ENCODE results near the gene DIS3L2.

The DIS3L2 gene

GRCh38 chr2:232085164-232085563 lies 123.7 kb downstream of the DIS3L2 start:
- no peaks in the 10 kb centered on the region for H3F3A ChIP-seq (ENCODE audit: low read depth)
- no peak overlapping the region for H3K4me2 ChIP-seq (ENCODE audit: low read depth, low read length, poor library complexity, severe bottlenecking)
- no peaks in the 10 kb centered on the region for H3K27me3 ChIP-seq (ENCODE audit: insufficient read depth, low read length, poor library complexity, severe bottlenecking)
- no peak overlapping the region for H3K4me3 ChIP-seq (ENCODE audit: low read length, poor library complexity, severe bottlenecking)
- H3K36me3 ChIP-seq (ENCODE audit: insufficient read depth, low read length): peaks cover 17% of the 10 kb centered on the region; the same call in 1 of the 2 replicates
- H3K4me1 ChIP-seq (ENCODE audit: insufficient read depth, low read length, poor library complexity, severe bottlenecking): no peaks in the 10 kb centered on the region
- no peaks in the 10 kb centered on the region for H3K79me2 ChIP-seq (ENCODE audit: insufficient read depth, low read length)
- no peak overlapping the region for H2AFZ ChIP-seq (ENCODE audit: low read length)
- H3K9me2 ChIP-seq (replicated peaks; ENCODE audit: low read depth, low read length): no peaks in the 10 kb centered on the region
- H3K9ac ChIP-seq (ENCODE audit: low read depth, low read length, poor library complexity, severe bottlenecking): no peak overlapping the region
- peaks cover 12% of the 10 kb centered on the region; the same call in 1 of the 2 replicates for H3K9me3 ChIP-seq (ENCODE audit: insufficient read depth, low read depth, low read length)
- no peaks in the 10 kb centered on the region for H4K20me1 ChIP-seq (ENCODE audit: insufficient read depth, low read length, poor library complexity, severe bottlenecking)
- TF ChIP-seq, protein P1, sequence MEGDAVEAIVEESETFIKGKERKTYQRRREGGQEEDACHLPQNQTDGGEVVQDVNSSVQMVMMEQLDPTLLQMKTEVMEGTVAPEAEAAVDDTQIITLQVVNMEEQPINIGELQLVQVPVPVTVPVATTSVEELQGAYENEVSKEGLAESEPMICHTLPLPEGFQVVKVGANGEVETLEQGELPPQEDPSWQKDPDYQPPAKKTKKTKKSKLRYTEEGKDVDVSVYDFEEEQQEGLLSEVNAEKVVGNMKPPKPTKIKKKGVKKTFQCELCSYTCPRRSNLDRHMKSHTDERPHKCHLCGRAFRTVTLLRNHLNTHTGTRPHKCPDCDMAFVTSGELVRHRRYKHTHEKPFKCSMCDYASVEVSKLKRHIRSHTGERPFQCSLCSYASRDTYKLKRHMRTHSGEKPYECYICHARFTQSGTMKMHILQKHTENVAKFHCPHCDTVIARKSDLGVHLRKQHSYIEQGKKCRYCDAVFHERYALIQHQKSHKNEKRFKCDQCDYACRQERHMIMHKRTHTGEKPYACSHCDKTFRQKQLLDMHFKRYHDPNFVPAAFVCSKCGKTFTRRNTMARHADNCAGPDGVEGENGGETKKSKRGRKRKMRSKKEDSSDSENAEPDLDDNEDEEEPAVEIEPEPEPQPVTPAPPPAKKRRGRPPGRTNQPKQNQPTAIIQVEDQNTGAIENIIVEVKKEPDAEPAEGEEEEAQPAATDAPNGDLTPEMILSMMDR (conservative IDR thresholded peaks at IDR 0.05; ENCODE audit: low read length): no peak
- no peak for TF ChIP-seq EZH2phosphoT487 (IDR thresholded peaks at IDR 0.05; ENCODE audit: borderline replicate concordance)

- Histone ChIP-seq H3K9ac (ENCODE audit: low read depth, low read length, poor library complexity, severe bottlenecking) (no peak overlapping the region), H2AFZ (ENCODE audit: low read length) (no peak overlapping the region), H3K4me2 (ENCODE audit: low read depth, low read length, poor library complexity, severe bottlenecking) (no peak overlapping the region), H3K27me3 (ENCODE audit: insufficient read depth, low read length, poor library complexity, severe bottlenecking) (no peaks in the 10 kb centered on the region), H3F3A (ENCODE audit: low read depth) (no peaks in the 10 kb centered on the region), H4K20me1 (ENCODE audit: insufficient read depth, low read length, poor library complexity, severe bottlenecking) (no peaks in the 10 kb centered on the region), H3K4me1 (ENCODE audit: insufficient read depth, low read length, poor library complexity, severe bottlenecking) (no peaks in the 10 kb centered on the region), H3K79me2 (ENCODE audit: insufficient read depth, low read length) (no peaks in the 10 kb centered on the region), H3K9me3 (ENCODE audit: insufficient read depth, low read depth, low read length) (peaks cover 12% of the 10 kb centered on the region; the same call in 1 of the 2 replicates), H3K9me2 (replicated peaks; ENCODE audit: low read depth, low read length) (no peaks in the 10 kb centered on the region), H3K36me3 (ENCODE audit: insufficient read depth, low read length) (peaks cover 17% of the 10 kb centered on the region; the same call in 1 of the 2 replicates), H3K4me3 (ENCODE audit: low read length, poor library complexity, severe bottlenecking) (no peak overlapping the region)
- TF ChIP-seq EZH2phosphoT487 (IDR thresholded peaks at IDR 0.05; ENCODE audit: borderline replicate concordance): no peak
- TF ChIP-seq, protein P1 (conservative IDR thresholded peaks at IDR 0.05; ENCODE audit: low read length): no peak
Measured at GRCh38 chr2:232085826-232086425, 124.4 kb downstream of the DIS3L2 start.

- Histone ChIP-seq H3K4me3 (ENCODE audit: low read length, poor library complexity, severe bottlenecking) (no peak overlapping the region), H3K4me1 (ENCODE audit: insufficient read depth, low read length, poor library complexity, severe bottlenecking) (no peaks in the 10 kb centered on the region), H3K79me2 (ENCODE audit: insufficient read depth, low read length) (no peaks in the 10 kb centered on the region), H2AFZ (ENCODE audit: low read length) (no peak overlapping the region), H3K9me3 (ENCODE audit: insufficient read depth, low read depth, low read length) (no peaks in the 10 kb centered on the region), H3K36me3 (ENCODE audit: insufficient read depth, low read length) (peaks cover 20% of the 10 kb centered on the region; the same call in 1 of the 2 replicates), H4K20me1 (ENCODE audit: insufficient read depth, low read length, poor library complexity, severe bottlenecking) (no peaks in the 10 kb centered on the region), H3K9ac (ENCODE audit: low read depth, low read length, poor library complexity, severe bottlenecking) (no peak overlapping the region), H3K27me3 (ENCODE audit: insufficient read depth, low read length, poor library complexity, severe bottlenecking) (no peaks in the 10 kb centered on the region), H3F3A (ENCODE audit: low read depth) (no peaks in the 10 kb centered on the region), H3K9me2 (replicated peaks; ENCODE audit: low read depth, low read length) (no peaks in the 10 kb centered on the region), H3K4me2 (ENCODE audit: low read depth, low read length, poor library complexity, severe bottlenecking) (no peak overlapping the region)
- TF ChIP-seq, protein P1 (conservative IDR thresholded peaks at IDR 0.05; ENCODE audit: low read length): no peak
- TF ChIP-seq EZH2phosphoT487 (IDR thresholded peaks at IDR 0.05; ENCODE audit: borderline replicate concordance): no peak
Measured at GRCh38 chr2:232088771-232089170, 127.3 kb downstream of the DIS3L2 start.
